Keratinocyte (primary cell): ENCODE results near the gene PPIG.

Source experiments
- EZH2 ChIP-seq: IDR thresholded peaks from one replicate; pipeline ENCODE4 v1.6.1; 2012; ENCODE audit warnings: inconsistent platforms, mild to moderate bottlenecking, low read length, moderate library complexity
- TF ChIP-seq, protein P1 (sequence below), 3 experiments: IDR thresholded peaks in 1 of 3; conservative IDR thresholded peaks in 1 of 3; optimal IDR thresholded peaks in 1 of 3; 2 replicates in 2 of 3; 3 replicates in 1 of 3; pipeline versions ENCODE3 to v1.5.1; 2011; ENCODE audit warnings: low read length in 3 of 3, mild to moderate bottlenecking in 3 of 3, moderate library complexity in 2 of 3, control low read depth in 1 of 3, inconsistent platforms in 1 of 3; ENCODE audit not compliant: insufficient read depth in 2 of 3; ENCODE audit errors: extremely low read depth in 1 of 3

DNA sequence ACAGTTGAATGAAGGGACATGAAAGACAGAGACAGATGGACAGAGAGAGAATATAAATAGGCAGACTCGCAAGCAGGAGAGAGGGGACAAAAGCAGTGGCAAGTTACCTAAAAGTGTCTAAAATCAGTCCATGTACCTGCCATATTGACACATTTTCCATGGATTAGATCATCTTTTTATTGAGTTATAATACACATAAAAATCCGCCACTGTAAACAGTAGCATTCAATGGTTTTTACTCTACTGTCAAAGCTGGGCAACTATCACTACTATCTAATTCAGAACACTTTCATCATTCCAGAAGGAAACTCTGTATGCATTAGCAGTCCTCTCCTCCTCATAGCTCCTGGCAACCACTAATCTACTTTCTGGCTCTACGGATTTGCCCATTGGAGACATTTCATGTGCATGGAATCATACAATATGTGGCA lies 100.0 kb downstream of the PPIG start:
- TF ChIP-seq, protein P1, sequence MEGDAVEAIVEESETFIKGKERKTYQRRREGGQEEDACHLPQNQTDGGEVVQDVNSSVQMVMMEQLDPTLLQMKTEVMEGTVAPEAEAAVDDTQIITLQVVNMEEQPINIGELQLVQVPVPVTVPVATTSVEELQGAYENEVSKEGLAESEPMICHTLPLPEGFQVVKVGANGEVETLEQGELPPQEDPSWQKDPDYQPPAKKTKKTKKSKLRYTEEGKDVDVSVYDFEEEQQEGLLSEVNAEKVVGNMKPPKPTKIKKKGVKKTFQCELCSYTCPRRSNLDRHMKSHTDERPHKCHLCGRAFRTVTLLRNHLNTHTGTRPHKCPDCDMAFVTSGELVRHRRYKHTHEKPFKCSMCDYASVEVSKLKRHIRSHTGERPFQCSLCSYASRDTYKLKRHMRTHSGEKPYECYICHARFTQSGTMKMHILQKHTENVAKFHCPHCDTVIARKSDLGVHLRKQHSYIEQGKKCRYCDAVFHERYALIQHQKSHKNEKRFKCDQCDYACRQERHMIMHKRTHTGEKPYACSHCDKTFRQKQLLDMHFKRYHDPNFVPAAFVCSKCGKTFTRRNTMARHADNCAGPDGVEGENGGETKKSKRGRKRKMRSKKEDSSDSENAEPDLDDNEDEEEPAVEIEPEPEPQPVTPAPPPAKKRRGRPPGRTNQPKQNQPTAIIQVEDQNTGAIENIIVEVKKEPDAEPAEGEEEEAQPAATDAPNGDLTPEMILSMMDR (optimal IDR thresholded peaks at IDR 0.05 in 1 of 3, IDR thresholded peaks at IDR 0.05 in 1 of 3, conservative IDR thresholded peaks at IDR 0.05 in 1 of 3; ENCODE audit: extremely low read depth in 1 of 3, insufficient read depth in 2 of 3, low read length in 3 of 3), result no peak
- TF ChIP-seq EZH2, result no peak
